Measurements from ENCODE around the gene TTC28.

The TTC28 gene

DNA sequence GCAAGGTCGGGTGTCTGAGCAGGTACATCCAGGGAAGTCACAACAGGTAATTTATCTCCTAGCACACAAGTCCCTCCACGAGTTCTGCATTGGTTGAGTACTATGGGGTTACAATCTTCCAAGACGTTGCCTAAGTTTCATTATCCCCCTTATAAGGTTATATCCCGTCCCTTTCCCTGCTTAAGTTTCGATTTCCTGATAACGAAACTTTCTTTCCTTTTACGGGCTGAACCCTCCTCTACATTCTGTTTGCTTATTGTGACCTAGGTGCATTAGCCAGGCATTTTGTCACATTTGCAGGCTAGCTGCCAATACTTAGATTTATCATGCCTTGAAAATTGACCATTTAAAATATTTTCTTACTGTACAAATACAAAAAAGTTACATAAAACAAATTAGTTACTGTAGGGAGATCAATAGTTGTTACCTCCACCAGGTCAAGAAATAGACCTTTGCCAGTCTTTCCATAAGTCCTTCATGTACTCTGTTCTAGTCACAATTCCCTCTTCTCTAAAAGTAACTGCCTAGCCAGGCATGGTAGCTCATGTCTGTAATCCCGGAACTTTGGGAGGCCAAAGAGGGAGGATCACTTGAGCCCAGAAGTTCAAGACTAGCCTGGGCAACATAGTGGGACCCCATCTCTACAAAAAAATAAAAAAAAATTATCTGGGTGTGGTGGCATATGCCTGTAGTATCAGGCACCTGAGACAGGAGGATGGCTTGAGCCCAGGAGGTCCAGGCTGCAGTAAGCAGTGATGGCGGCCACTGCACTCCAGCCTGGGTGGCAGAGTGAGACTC lies 746.3 kb downstream of the TTC28 start:
- DNase-seq = no peak

- no peak for DNase-seq
Observed at GRCh38 chr22:27930331-27931060, 749.1 kb downstream of the TTC28 start.

Measured in NCI-H1048 (cell line).